ENCODE measurements around the gene ZNF219.

The ZNF219 gene

DNA sequence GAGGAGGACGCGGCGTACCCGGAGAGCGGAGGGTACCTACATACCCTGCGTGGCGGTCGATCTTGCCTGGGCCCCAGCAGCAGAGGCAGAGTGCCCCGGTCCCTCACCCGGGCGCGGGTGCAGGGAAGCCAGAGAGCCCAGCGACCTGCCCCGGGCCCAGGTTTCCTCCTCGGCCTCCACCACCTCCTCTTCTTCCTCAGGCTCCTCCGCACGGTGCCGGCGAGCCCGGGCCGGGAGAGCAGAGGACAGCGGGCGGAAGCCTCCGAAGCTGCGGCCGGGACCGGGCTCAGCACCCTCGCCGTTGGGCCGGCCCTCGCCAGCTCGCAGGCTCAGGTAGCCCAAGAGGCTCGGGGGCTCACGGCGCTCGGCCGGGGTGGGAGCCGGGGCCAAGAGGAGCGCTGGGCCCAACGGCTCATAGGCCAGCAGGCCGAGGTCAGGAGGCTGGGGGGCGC, 6.6 kb downstream of the ZNF219 start:
- TF ChIP-seq, protein P1, sequence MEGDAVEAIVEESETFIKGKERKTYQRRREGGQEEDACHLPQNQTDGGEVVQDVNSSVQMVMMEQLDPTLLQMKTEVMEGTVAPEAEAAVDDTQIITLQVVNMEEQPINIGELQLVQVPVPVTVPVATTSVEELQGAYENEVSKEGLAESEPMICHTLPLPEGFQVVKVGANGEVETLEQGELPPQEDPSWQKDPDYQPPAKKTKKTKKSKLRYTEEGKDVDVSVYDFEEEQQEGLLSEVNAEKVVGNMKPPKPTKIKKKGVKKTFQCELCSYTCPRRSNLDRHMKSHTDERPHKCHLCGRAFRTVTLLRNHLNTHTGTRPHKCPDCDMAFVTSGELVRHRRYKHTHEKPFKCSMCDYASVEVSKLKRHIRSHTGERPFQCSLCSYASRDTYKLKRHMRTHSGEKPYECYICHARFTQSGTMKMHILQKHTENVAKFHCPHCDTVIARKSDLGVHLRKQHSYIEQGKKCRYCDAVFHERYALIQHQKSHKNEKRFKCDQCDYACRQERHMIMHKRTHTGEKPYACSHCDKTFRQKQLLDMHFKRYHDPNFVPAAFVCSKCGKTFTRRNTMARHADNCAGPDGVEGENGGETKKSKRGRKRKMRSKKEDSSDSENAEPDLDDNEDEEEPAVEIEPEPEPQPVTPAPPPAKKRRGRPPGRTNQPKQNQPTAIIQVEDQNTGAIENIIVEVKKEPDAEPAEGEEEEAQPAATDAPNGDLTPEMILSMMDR (conservative IDR thresholded peaks at IDR 0.05; ENCODE audit: low read depth, low read length), result no peak
- DNase-seq (ENCODE audit: low read depth), result no peak
- no peak overlapping the region for H3K4me3 ChIP-seq (ENCODE audit: low read length)

DNA sequence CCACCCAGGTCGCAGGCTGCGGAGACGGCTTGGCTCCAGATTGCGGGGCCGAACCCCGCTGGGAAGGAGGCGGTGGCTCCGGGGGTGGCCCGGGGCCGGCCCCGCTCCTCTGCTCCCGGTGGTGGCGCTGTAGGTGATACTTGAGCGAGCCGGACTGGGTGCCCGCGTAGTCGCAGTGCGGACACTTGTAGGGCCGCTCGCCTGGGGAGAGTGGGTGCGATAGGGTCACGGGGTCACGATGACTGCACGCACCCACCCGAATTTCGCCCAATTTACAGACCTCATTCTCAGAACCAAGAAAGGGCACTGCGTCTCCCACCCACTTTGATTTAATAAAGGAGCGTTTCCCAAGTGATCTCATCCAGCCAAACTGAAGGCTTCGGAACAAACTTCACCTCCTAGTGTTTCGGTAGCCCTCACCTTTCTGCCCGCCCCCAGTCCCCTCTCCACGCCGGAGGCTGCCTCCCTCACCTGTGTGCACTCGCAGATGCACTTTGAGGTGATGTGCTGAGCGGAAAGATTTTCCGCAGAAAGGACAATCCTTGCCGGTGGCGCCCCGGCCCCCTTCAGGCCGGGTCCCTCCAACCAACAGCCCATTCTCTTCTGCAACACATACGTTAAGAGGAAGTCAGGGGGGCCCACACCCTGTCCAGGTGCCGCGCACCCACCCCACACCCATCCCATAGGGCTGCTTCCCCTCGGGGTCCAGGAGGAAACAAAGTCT, 7.4 kb downstream of the ZNF219 start:
- no peak overlapping the region for H3K4me3 ChIP-seq (ENCODE audit: low read length)
- DNase-seq (ENCODE audit: low read depth), result no peak
- TF ChIP-seq, protein P1 (conservative IDR thresholded peaks at IDR 0.05; ENCODE audit: low read depth, low read length), result no peak

DNA sequence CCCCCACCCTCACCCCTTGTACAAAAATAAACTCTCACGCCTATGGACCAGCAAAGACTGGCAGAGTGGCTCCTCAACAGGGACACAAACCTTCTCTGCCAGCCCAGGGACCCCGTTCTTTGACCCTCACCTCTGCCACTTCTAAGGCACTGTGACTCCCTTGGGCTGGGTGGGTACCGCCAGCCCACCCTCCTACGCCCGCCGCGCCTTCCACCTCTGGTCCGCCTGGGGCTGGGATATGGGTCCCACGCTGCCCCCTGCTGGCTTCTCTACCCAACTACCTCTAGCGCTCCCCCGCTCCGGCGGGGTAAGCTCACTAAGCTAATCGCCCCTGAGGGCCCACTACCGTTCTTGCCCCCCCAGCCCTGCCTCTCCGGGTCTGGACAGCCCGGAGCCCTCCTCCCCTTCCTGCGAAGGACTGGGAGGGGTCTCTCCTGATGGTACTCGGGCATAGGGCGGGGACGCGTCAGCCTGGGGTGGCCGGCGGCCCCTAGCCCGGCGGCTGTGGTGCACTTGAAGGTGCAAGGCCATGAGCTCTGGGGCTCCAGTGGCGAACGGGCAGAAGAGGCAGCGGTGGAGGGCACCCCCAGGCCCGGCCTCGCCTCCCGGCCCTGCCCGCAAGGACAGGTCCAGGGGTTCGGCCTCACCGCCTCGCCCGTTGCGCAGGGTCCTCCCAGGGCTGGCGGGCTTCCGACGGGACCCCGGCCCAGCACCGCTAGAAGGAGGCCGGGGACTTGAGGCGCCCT, 8.1 kb downstream of the ZNF219 start:
- TF ChIP-seq, protein P1 (conservative IDR thresholded peaks at IDR 0.05; ENCODE audit: low read depth, low read length), result peak; percentile 57
- DNase-seq (ENCODE audit: low read depth), result no peak
- H3K4me3 ChIP-seq (ENCODE audit: low read length), result no peak overlapping the region

DNA sequence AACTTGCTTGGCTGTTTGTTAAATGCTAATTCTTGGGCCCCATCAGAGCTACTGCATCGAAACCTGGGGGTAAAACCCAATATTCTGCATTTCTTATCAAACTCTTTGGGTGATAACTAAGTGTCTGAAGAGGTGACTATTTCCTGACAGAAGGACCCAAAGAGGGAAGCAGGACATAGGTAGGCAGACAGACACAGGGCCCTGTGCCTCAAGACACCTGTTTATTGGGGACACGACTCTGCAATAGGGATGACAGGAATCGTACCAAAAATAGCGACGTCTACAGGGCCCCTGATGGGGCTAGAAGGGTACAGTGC, 8.6 kb downstream of the ZNF219 start:
- DNase-seq (ENCODE audit: low read depth), result no peak
- TF ChIP-seq, protein P1 (conservative IDR thresholded peaks at IDR 0.05; ENCODE audit: low read depth, low read length), result no peak
- H3K4me3 ChIP-seq (ENCODE audit: low read length), result no peak overlapping the region

DNA sequence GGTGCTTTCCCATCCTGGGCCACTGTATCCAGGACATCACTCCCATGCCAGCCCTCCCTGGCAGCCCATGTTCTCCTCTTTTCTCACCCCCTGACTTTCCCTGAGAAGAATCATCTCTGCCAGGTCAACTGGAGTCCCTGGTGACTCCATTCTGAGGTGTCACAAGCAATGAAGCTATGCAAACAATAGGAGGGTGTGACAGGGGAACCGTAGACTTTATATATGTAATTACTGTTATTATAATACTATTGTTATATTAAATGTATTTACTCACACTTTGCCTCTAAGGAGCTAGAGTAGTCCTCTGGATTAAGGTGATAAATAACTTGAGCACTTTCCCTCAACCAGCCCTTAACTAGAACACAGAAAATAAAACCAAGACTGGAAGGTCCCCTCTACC, 9.2 kb downstream of the ZNF219 start:
- TF ChIP-seq, protein P1 (conservative IDR thresholded peaks at IDR 0.05; ENCODE audit: low read depth, low read length), result no peak
- H3K4me3 ChIP-seq (ENCODE audit: low read length), result no peak overlapping the region

DNA sequence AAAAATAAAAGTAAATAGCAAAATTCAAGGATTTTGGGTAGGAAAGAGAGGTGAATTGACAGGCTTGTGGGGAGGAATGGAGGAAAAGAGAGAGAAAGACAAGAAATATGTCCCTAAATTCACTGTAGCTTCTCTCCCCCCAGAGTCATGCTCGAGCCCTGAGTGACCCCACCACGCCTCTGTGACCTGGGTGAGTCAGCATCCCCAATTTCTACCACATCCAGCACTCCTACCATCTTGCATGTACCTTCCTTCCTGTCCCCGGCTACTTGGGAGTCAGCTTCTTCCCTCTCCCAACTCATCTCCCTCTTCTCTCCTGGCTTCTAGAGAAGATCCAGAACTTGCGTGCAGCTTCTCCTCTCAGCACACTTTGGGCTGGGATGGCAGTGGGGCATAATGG, 9.8 kb downstream of the ZNF219 start:
- H3K4me3 ChIP-seq (ENCODE audit: low read length), result no peak overlapping the region
- TF ChIP-seq, protein P1 (conservative IDR thresholded peaks at IDR 0.05; ENCODE audit: low read depth, low read length), result no peak
- no peak for DNase-seq (ENCODE audit: low read depth)

More for the DNA sequence above, 9.2 kb downstream of the ZNF219 start:
- no peak for DNase-seq (ENCODE audit: low read depth)

All from retinal pigment epithelial cell (primary cell).